ENCODE results near the gene BMX.

Gene BMX

GRCh38 chrX:15507005-15507404, 6.4 kb downstream of the BMX start:
- DNase-seq (ENCODE audit: low spot score), result no peak

- no peak for DNase-seq (ENCODE audit: low spot score)
These were observed 9.2 kb downstream of the BMX start for GRCh38 chrX:15509845-15510244.

GRCh38 chrX:15511563-15511962, 11.0 kb downstream of the BMX start:
- DNase-seq (ENCODE audit: low spot score), result peak; percentile 13

- DNase-seq (ENCODE audit: low spot score), result no peak
These were observed 11.9 kb downstream of the BMX start for GRCh38 chrX:15512401-15512965.

GRCh38 chrX:15514279-15514678, 13.7 kb downstream of the BMX start:
- no peak for DNase-seq (ENCODE audit: low spot score)

GRCh38 chrX:15515931-15516330, 15.3 kb downstream of the BMX start:
- DNase-seq (ENCODE audit: low spot score), result no peak

GRCh38 chrX:15522464-15522863, 21.9 kb downstream of the BMX start:
- DNase-seq (ENCODE audit: low spot score), result no peak

GRCh38 chrX:15523088-15523487, 22.5 kb downstream of the BMX start:
- no peak for DNase-seq (ENCODE audit: low spot score)

GRCh38 chrX:15524417-15524816, 23.8 kb downstream of the BMX start:
- DNase-seq (ENCODE audit: low spot score), result no peak

GRCh38 chrX:15525664-15526416, 25.2 kb downstream of the BMX start:
- DNase-seq (ENCODE audit: low spot score), result no peak

GRCh38 chrX:15529165-15529564, 28.6 kb downstream of the BMX start:
- no peak for DNase-seq (ENCODE audit: low spot score)

GRCh38 chrX:15530318-15530717, 29.7 kb downstream of the BMX start:
- no peak for DNase-seq (ENCODE audit: low spot score)

- no peak for DNase-seq (ENCODE audit: low spot score)
These were observed 46.1 kb downstream of the BMX start for GRCh38 chrX:15546745-15547144.

GRCh38 chrX:15547356-15547755, 46.7 kb downstream of the BMX start:
- DNase-seq (ENCODE audit: low spot score), result no peak

- DNase-seq (ENCODE audit: low spot score), result no peak
These were observed 48.8 kb downstream of the BMX start for GRCh38 chrX:15549189-15550012.

- DNase-seq (ENCODE audit: low spot score), result no peak
These were observed 58.6 kb downstream of the BMX start for GRCh38 chrX:15559227-15559626.

GRCh38 chrX:15560924-15561323, 60.3 kb downstream of the BMX start:
- no peak for DNase-seq (ENCODE audit: low spot score)

- no peak for DNase-seq (ENCODE audit: low spot score)
These were observed 62.4 kb downstream of the BMX start for GRCh38 chrX:15563056-15563455.

GRCh38 chrX:15564981-15565579, 64.5 kb downstream of the BMX start:
- DNase-seq (ENCODE audit: low spot score), result peak; percentile 68

- DNase-seq (ENCODE audit: low spot score), result no peak
These were observed 65.6 kb downstream of the BMX start for GRCh38 chrX:15566244-15566643.

GRCh38 chrX:15567267-15567666, 66.7 kb downstream of the BMX start:
- no peak for DNase-seq (ENCODE audit: low spot score)

GRCh38 chrX:15567886-15568616, 67.4 kb downstream of the BMX start:
- peak; percentile 5 for DNase-seq (ENCODE audit: low spot score)
